Islet of Langerhans (tissue), 1 donor: ENCODE results near the gene SV2A.
"Not testable (repeated sequence)": the region's sequence is repeated elsewhere in the genome, so short reads cannot be mapped to it uniquely, and the experiment has no call there.

Experiments
- FAIRE-seq: peaks from one replicate; lab custom pipeline; 2011; peaks lifted over from hg19 to GRCh38; lab: Jason Lieb, UNC

The SV2A gene, protein sequence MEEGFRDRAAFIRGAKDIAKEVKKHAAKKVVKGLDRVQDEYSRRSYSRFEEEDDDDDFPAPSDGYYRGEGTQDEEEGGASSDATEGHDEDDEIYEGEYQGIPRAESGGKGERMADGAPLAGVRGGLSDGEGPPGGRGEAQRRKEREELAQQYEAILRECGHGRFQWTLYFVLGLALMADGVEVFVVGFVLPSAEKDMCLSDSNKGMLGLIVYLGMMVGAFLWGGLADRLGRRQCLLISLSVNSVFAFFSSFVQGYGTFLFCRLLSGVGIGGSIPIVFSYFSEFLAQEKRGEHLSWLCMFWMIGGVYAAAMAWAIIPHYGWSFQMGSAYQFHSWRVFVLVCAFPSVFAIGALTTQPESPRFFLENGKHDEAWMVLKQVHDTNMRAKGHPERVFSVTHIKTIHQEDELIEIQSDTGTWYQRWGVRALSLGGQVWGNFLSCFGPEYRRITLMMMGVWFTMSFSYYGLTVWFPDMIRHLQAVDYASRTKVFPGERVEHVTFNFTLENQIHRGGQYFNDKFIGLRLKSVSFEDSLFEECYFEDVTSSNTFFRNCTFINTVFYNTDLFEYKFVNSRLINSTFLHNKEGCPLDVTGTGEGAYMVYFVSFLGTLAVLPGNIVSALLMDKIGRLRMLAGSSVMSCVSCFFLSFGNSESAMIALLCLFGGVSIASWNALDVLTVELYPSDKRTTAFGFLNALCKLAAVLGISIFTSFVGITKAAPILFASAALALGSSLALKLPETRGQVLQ

GRCh38 chr1:149917571-149918144 is at the start of gene SV2A:
Gene SV2A (minus strand): TSS chr1:149917844. CDS start chr1:149913840, 4,004 bp downstream.
- FAIRE-seq: no peak

DNA sequence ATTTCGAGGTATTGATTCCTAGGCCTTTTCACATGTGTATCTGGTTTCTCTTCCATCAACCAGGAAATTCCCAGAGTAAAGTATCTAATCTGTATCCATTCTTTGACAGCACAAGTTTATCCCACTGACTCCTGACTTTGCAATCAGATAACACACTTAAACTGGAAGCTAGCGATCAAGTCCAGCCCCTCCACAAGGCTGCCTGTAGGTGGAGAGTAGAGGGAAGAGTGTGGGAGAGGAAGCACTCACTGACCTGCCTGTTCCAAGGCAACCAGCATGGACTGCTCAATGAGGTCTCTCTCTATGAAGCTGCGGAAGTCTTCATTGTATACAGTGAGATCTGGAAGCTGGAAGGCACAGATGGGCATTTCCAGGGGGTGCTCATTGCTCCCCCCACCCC is 49.4 kb upstream of the SV2A start:
- FAIRE-seq: no peak

DNA sequence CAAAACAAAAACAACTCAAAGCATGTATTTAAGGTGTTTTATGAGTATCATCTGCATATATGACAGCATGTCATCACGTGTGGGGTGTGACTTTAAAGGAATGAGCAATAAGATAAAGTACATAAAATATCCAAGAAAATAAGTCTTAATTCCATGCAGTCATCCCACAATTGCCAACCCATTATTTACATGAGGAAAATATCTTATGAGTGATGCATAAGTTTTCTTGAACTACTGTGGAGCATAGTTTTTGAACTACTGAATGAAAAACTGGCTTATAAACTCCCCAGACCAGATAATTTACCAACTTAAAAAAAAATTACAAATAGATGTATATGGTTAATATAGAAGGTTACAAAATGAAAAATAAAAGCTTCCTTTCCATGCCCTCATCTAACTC is 48.8 kb upstream of the SV2A start:
- FAIRE-seq: no peak

DNA sequence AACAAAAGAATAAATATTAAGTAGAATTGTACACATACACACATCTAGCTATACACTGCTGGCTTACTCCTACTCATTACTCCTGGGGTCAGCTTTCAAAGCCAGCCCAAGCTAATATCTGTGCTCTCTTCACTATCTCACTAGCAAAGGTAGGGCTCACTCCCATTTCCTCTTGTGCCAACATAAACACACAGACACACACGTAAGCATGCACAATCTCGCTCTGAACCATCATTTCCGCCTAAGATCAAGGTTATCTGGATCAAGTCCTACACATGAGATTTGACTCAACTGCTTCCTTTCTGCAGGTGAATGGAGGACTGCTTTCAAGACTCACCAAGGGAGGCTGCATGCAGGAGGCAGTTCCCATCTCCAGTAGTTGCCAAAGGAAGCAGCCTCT is 47.8 kb upstream of the SV2A start:
- FAIRE-seq: no peak

GRCh38 chr1:149963358-149963757 is 45.7 kb upstream of the SV2A start:
- no peak for FAIRE-seq

GRCh38 chr1:149962736-149963135 is 45.1 kb upstream of the SV2A start:
- no peak for FAIRE-seq

DNA sequence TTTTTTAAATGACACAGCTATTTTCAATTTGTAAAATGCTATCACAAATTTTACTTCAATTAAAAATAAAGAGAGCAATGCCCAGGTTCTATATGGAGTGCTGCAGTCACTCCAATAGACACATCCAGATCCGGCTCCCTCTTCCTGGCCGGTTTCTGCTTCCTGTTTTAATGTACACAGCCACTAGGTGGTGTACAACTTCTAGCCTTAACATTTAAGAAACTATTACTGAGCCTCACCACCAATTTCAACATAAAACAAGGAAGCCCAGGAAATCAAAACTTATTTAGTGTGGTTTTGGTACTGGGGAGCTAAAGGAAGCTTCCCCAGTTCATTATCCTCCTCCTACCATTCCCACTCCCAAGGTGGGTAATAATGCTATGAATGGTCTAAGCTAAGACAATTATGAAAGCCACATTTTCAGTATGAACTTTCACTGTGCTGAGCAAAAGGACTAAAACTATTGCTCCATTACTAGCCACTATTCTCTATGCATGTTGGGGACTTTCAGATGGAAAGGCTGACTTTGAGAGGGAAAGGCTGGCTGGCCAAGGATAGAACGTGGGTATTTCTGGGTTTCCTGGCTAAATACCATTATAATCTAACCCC is 44.5 kb upstream of the SV2A start:
- peak; percentile 69 for FAIRE-seq

GRCh38 chr1:149957548-149957947 is 39.9 kb upstream of the SV2A start:
- not testable (repeated sequence) for FAIRE-seq

GRCh38 chr1:149949911-149950310 is 32.3 kb upstream of the SV2A start:
- no peak for FAIRE-seq

- FAIRE-seq: no peak
Measured at GRCh38 chr1:149945206-149945605, 27.6 kb upstream of the SV2A start.

GRCh38 chr1:149942885-149943284 is 25.2 kb upstream of the SV2A start:
- FAIRE-seq: no peak

DNA sequence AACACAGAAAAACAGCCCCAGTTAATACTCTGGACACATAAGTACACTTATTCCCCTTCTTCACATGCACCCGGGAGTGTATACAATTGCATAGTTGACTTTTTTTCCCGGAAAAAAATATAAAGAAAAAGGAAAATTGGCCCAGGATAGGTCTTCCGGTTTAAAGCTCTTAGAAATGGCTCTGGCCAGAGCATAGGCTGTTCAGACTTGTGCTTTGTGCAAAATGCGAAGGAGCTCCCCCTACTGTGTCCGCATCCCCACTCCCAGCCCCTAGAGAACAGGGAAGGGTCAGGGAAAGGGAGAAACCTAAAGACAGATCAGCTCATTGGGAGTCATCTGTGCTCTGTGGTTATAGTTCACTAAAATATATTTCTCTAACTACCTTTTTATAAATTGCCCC is 24.6 kb upstream of the SV2A start:
- FAIRE-seq: no peak

DNA sequence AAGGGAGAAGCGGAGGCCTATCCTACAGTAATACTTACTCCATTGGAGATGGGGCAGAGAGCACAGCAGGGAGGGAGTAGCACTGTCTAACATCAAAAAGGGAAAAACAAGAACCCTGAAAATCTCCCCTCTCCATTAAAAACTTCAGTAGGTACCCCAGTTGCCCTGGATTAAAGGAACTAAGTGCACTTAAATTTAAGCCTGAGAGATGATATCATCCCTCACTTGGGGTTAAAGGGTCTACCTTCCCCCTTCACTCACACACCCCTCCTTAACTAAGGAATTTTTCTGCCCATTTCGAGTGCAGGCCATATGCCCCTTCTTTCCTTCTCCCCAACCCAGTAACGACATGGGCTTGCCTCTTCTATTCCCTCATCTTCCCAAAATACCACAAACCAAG is 22.8 kb upstream of the SV2A start:
- no peak for FAIRE-seq

DNA sequence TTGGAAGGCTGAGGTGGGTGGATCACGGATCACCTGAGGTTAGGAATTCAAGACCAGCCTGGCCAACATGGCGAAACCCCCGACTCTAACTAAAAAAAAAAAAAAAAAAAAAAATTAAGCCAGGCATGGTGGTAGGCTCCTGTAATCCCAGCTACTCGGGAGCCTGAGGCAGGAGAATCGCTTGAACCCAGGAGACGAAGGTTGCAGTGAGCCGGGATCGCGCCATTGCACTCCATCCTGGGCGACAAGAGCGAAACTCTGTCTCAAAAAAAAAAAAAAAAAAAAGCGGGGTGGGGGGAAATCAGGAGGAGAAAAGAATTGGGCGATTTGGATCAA is 21.0 kb upstream of the SV2A start:
- FAIRE-seq: not testable (repeated sequence)

- FAIRE-seq: no peak
Measured at GRCh38 chr1:149937759-149938158, 20.1 kb upstream of the SV2A start.

GRCh38 chr1:149936992-149937705 is 19.5 kb upstream of the SV2A start:
- no peak for FAIRE-seq

DNA sequence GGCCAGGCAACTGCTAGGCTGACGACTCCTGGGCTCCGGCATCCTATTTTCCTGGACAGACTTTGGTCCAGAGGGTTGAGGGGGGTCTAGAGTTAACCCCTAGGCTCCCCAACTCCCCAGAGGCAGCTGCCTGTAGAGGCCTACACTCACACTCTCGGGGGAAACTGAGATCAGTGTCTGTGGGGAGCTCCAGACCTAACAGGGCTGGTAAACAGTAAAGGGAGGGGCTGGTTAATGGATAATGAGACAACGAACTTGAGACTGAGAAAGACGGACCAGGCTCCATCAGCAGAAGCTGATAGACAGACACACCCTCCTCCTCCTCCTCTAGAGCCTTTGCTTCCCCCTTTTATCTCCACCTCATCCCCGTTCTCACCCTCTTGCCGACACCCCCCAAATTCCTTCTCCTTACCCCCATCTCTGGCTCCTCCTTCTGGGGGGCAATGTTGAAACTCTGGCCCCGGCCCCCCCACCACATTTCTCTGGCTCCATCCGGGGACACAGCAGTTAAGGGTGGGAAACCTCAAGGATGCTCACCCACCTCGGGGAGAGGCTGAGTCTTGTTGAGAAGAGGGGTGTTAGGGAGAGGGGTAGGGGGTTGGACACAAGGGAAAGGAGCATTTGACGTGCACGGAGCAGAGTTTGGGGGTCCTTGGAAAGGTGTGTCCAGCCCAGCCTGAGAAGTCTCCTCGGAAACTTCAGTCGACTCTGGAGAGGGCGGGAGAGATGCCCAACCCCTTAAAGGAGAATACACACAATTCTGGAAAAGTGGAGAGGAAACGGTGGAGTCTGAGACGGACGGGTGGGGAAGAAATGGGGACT is 18.7 kb upstream of the SV2A start, which contains the start of gene MTMR11:
MTMR11 (minus strand) TSS at position 710 of the 822 bp plus-strand sequence; CDS start at position 478, 232 bp downstream.
- no peak for FAIRE-seq

- FAIRE-seq: no peak
Measured at GRCh38 chr1:149934356-149934755, 16.7 kb upstream of the SV2A start.

DNA sequence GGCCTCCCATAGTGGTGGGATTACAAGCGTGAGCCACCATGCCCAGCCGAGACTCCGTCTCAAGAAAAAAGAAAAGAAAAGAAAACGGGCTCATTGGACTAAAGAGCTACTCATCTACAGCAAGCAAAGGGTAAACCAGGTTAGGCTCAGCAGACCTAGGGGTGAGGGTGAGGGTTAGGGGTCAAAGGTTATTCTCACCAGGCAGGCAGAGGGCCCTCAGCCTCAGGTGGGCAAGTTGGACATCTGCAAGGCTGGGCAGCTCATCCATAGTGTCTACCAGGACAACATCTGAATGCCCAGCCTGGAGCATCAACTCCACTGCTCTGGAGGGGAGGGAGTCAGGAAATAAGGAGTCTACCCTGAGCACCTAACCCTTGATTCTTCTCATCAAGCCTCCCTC is 15.6 kb upstream of the SV2A start:
- no peak for FAIRE-seq

GRCh38 chr1:149932474-149932873 is 14.8 kb upstream of the SV2A start:
- no peak for FAIRE-seq

GRCh38 chr1:149931212-149931790 is 13.7 kb upstream of the SV2A start:
- no peak for FAIRE-seq
